ENCODE measurements around the gene LILRA2. TPM values are rescaled to one million over a fixed set of nuclear protein-coding genes. Genes with fewer than 3 reads are reported as not detected.
"Not testable (repeated sequence)": the region's sequence is repeated elsewhere in the genome, so short reads cannot be mapped to it uniquely, and the experiment has no call there.

LILRA2 gene
- total and polyA plus RNA-seq, 2 donors (not counting 1 experiment from before 2014, with no cell fraction given) = not detected

DNA sequence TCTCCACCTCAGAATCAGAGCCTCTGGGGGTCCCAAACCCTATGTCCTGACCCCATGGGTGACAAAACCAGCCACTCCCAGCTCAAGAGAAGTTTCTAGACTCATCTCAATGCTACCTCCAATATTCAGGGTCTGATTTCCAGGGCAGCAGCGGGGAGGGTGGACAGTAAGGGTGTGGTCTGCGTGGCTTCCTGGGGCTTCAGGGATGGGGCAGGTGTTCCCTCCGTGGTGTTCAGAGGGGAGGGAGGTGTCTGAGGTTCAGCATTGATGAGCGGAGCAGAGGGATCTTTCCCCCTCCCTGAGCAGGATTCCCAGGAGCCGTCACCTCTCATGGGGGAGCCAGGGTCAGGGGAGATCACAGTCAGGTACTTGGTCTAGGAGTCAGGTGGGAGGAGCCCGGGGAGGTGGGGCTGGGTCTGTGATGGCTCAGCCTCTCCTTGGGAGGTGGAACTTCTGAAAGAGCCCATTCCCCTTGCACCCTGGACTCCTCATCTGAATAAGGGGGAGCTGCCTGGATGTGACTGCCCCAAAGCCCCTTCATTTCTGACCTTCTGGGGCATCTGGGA is 2.9 kb downstream of the LILRA2 start:
- no peaks in the 10 kb centered on the region for H3K9me3 ChIP-seq (ENCODE audit: control insufficient read depth, insufficient read depth, low read depth, low read length)

DNA sequence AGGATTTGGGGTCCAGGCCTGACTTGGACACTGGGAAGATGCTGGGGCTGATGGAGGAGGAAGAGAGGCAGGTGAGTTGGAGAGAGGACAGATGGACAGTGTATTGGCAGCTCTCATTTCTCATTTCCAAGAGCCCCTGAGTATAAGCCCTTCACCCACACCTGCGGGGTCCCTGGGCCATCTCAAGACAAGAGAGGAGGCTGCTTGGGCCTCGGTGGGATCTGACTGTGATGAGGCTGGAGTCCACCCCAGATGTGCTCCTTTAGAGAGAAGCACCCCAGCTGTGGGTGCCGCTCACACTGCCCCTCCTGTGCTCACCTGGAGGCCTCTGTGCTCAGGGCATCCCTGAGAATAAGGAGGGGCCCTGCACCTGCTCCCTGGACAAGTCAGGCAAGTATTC is 3.7 kb downstream of the LILRA2 start:
- no peak overlapping the region for H3K27ac ChIP-seq (ENCODE audit: insufficient read depth, low read length)
- no peak overlapping the region for H2AFZ ChIP-seq (ENCODE audit: low read length)
- TF ChIP-seq CTCF (conservative IDR thresholded peaks at IDR 0.05 in 1 of 2, IDR thresholded peaks at IDR 0.05 in 1 of 2; ENCODE audit: low read depth in 1 of 2, low read length in 2 of 2) (no peak), EZH2 (IDR thresholded peaks at IDR 0.05; ENCODE audit: low read length, missing control alignments) (no peak)
- no peaks in the 10 kb centered on the region for H4K20me1 ChIP-seq (ENCODE audit: control insufficient read depth, extremely low read depth, insufficient read depth, low read length)
- H3K4me3 ChIP-seq (replicated peaks in 1 of 4; ENCODE audit: control extremely low read depth in 1 of 4, insufficient read depth in 1 of 4, low read depth in 3 of 4, low read length in 4 of 4) = no peak overlapping the region
- no peaks in the 10 kb centered on the region for H3K27me3 ChIP-seq (ENCODE audit: control insufficient read depth, insufficient read depth, low read length)
- no peak for DNase-seq (ENCODE audit: low read depth in 2 of 2)
- H3K79me2 ChIP-seq (ENCODE audit: control insufficient read depth, insufficient read depth, low read length) = no peaks in the 10 kb centered on the region
- H3K36me3 ChIP-seq (ENCODE audit: control insufficient read depth, insufficient read depth, low read length) = no peaks in the 10 kb centered on the region
- H3K4me2 ChIP-seq (ENCODE audit: extremely low read depth, insufficient read depth, low read length) = no peak overlapping the region
- H3K4me1 ChIP-seq (ENCODE audit: control insufficient read depth, extremely low read depth, insufficient read depth, low read length) = no peaks in the 10 kb centered on the region
- H3K9me3 ChIP-seq (ENCODE audit: control insufficient read depth, insufficient read depth, low read depth, low read length) = no peaks in the 10 kb centered on the region
- H3K9ac ChIP-seq (ENCODE audit: insufficient read depth, low read length) = no peak overlapping the region

More for the DNA sequence above, 2.9 kb downstream of the LILRA2 start:
- no peak overlapping the region for H3K4me3 ChIP-seq (replicated peaks in 1 of 4; ENCODE audit: control extremely low read depth in 1 of 4, insufficient read depth in 1 of 4, low read depth in 3 of 4, low read length in 4 of 4)
- no peak overlapping the region for H3K4me2 ChIP-seq (ENCODE audit: extremely low read depth, insufficient read depth, low read length)
- TF ChIP-seq CTCF (conservative IDR thresholded peaks at IDR 0.05 in 1 of 2, IDR thresholded peaks at IDR 0.05 in 1 of 2; ENCODE audit: low read depth in 1 of 2, low read length in 2 of 2) (no peak), EZH2 (IDR thresholded peaks at IDR 0.05; ENCODE audit: low read length, missing control alignments) (no peak)
- H4K20me1 ChIP-seq (ENCODE audit: control insufficient read depth, extremely low read depth, insufficient read depth, low read length) = no peaks in the 10 kb centered on the region
- no peaks in the 10 kb centered on the region for H3K4me1 ChIP-seq (ENCODE audit: control insufficient read depth, extremely low read depth, insufficient read depth, low read length)
- H3K36me3 ChIP-seq (ENCODE audit: control insufficient read depth, insufficient read depth, low read length) = no peaks in the 10 kb centered on the region
- no peak overlapping the region for H3K27ac ChIP-seq (ENCODE audit: insufficient read depth, low read length)
- no peak for DNase-seq (ENCODE audit: low read depth in 2 of 2)
- no peaks in the 10 kb centered on the region for H3K27me3 ChIP-seq (ENCODE audit: control insufficient read depth, insufficient read depth, low read length)
- H3K9ac ChIP-seq (ENCODE audit: insufficient read depth, low read length) = no peak overlapping the region
- no peaks in the 10 kb centered on the region for H3K79me2 ChIP-seq (ENCODE audit: control insufficient read depth, insufficient read depth, low read length)
- H2AFZ ChIP-seq (ENCODE audit: low read length) = no peak overlapping the region

GRCh38 chr19:54578268-54578667 is 4.7 kb downstream of the LILRA2 start:
- not testable (repeated sequence) for H4K20me1 ChIP-seq (ENCODE audit: control insufficient read depth, extremely low read depth, insufficient read depth, low read length); H3K27me3 ChIP-seq (ENCODE audit: control insufficient read depth, insufficient read depth, low read length); H2AFZ ChIP-seq (ENCODE audit: low read length); H3K4me2 ChIP-seq (ENCODE audit: extremely low read depth, insufficient read depth, low read length); H3K36me3 ChIP-seq (ENCODE audit: control insufficient read depth, insufficient read depth, low read length); H3K79me2 ChIP-seq (ENCODE audit: control insufficient read depth, insufficient read depth, low read length); H3K9ac ChIP-seq (ENCODE audit: insufficient read depth, low read length); DNase-seq (ENCODE audit: low read depth in 2 of 2); H3K4me1 ChIP-seq (ENCODE audit: control insufficient read depth, extremely low read depth, insufficient read depth, low read length); H3K27ac ChIP-seq (ENCODE audit: insufficient read depth, low read length); H3K9me3 ChIP-seq (ENCODE audit: control insufficient read depth, insufficient read depth, low read depth, low read length); H3K4me3 ChIP-seq (replicated peaks in 1 of 4; ENCODE audit: control extremely low read depth in 1 of 4, insufficient read depth in 1 of 4, low read depth in 3 of 4, low read length in 4 of 4)
